PFSK-1 (cell line): Measurements from ENCODE around the gene DGCR2.

Source experiments
- FOXP2 ChIP-seq: optimal IDR thresholded peaks from 2 replicates; pipeline ENCODE3; 2011; ENCODE audit warnings: borderline replicate concordance, control low read depth, inconsistent platforms; ENCODE audit not compliant: insufficient read depth; ENCODE audit errors: extremely low read length, extremely low read depth
- POLR2AphosphoS5 ChIP-seq: IDR thresholded peaks from 2 replicates; pipeline ENCODE4 v1.6.1; 2012; ENCODE audit warnings: low read depth, mild to moderate bottlenecking, control low read depth, low read length, moderate library complexity
- REST ChIP-seq, 2 experiments: IDR thresholded peaks; 2 replicates each; pipeline versions ENCODE4 v1.6.1 to v1.8.0; 2011 to 2012; ENCODE audit warnings: low read depth in 2 of 2, low read length in 2 of 2, control low read depth in 1 of 2, inconsistent platforms in 1 of 2, mild to moderate bottlenecking in 1 of 2, moderate library complexity in 1 of 2; ENCODE audit not compliant: insufficient read depth in 1 of 2
- SIN3A ChIP-seq: IDR thresholded peaks from 2 replicates; pipeline ENCODE4 v1.6.1; 2012; ENCODE audit warnings: mild to moderate bottlenecking, low read length, moderate library complexity, borderline replicate concordance; ENCODE audit not compliant: insufficient read depth
- TAF1 ChIP-seq: IDR thresholded peaks from 2 replicates; pipeline ENCODE4 v1.6.1; 2012; ENCODE audit warnings: low read length, control low read depth, borderline replicate concordance; ENCODE audit not compliant: insufficient read depth

The DGCR2 gene

GRCh38 chr22:18988958-18989357, 133.3 kb downstream of the DGCR2 start:
- TF ChIP-seq SIN3A (no peak), POLR2AphosphoS5 (no peak), TAF1 (no peak), FOXP2 (no peak), REST (IDR thresholded peaks at IDR 0.05; ENCODE audit: insufficient read depth in 1 of 2, low read depth in 2 of 2, low read length in 2 of 2) (no peak)

GRCh38 chr22:18987765-18988164, 134.4 kb downstream of the DGCR2 start:
- no peak for TF ChIP-seq POLR2AphosphoS5
